OCI-LY1 (cell line): Measurements from ENCODE around the gene ATXN7L1.

Experiments used
- H2AFZ ChIP-seq: fragments of 200-600 bp; sonication (generic), shearing (Covaris generic); 2 replicates; pipeline ENCODE4 v1.6.0; 2014; ENCODE audit warnings: antibody characterized with exemption, mild to moderate bottlenecking, low read length
- H3F3A ChIP-seq: fragments of 200-600 bp; sonication (generic), shearing (Covaris generic); 2 replicates; pipeline ENCODE4 v1.6.0; 2014; ENCODE audit warnings: mild to moderate bottlenecking, antibody characterized with exemption, low read length, moderate library complexity; ENCODE audit not compliant: insufficient read depth
- H3K27ac ChIP-seq: fragments of 200-600 bp; sonication (generic); 2 replicates; pipeline ENCODE4 v1.5.1; 2014; ENCODE audit warnings: low read length, mixed run types, mild to moderate bottlenecking, low read depth; ENCODE audit not compliant: poor library complexity, severe bottlenecking
- H3K27me3 ChIP-seq: fragments of 200-600 bp; sonication (generic); 2 replicates; pipeline ENCODE4 v1.6.0; 2014; ENCODE audit warnings: antibody characterized with exemption, mild to moderate bottlenecking, low read length, moderate library complexity; ENCODE audit not compliant: insufficient read depth
- H3K36me3 ChIP-seq: fragments of 200-600 bp; sonication (generic); 2 replicates; pipeline ENCODE4 v1.6.1; 2014; ENCODE audit warnings: mild to moderate bottlenecking, antibody characterized with exemption, low read length, moderate library complexity, mixed read lengths; ENCODE audit not compliant: insufficient read depth
- H3K4me1 ChIP-seq: fragments of 200-600 bp; sonication (generic); 2 replicates; pipeline ENCODE4 v1.5.1; 2014; ENCODE audit warnings: mild to moderate bottlenecking, low read length, moderate library complexity; ENCODE audit not compliant: insufficient read depth, severe bottlenecking
- H3K4me2 ChIP-seq: fragments of 200-600 bp; sonication (generic), shearing (Covaris generic); 2 replicates; pipeline ENCODE4 v1.6.1; 2014; ENCODE audit warnings: low read length
- H3K4me3 ChIP-seq: fragments of 200-600 bp; sonication (generic); 2 replicates; pipeline ENCODE4 v1.5.1; 2014; ENCODE audit warnings: low read length, low read depth, mild to moderate bottlenecking, mixed read lengths; ENCODE audit not compliant: poor library complexity, severe bottlenecking
- H3K79me2 ChIP-seq: fragments of 200-600 bp; shearing (Covaris generic); 2 replicates; pipeline ENCODE4 v1.6.1; 2016; ENCODE audit warnings: mixed run types, low read length, mixed read lengths; ENCODE audit not compliant: insufficient read depth
- H3K9ac ChIP-seq: fragments of 200-600 bp; sonication (generic), shearing (Covaris generic); 2 replicates; pipeline ENCODE4 v1.6.1; 2014; ENCODE audit warnings: mild to moderate bottlenecking, low read length, mixed read lengths
- H3K9me2 ChIP-seq: fragments of 200-600 bp; sonication (generic), shearing (Covaris generic); 2 replicates; pipeline ENCODE4 v1.6.1; 2014; ENCODE audit warnings: low read depth, mild to moderate bottlenecking, low read length, mixed read lengths
- H3K9me3 ChIP-seq: fragments of 200-600 bp; shearing (Covaris generic); 2 replicates; pipeline ENCODE4 v1.6.1; 2014; ENCODE audit warnings: low read length, mixed read lengths
- H4K20me1 ChIP-seq: fragments of 200-600 bp; sonication (generic), shearing (Covaris generic); 2 replicates; pipeline ENCODE4 v1.6.0; 2016; ENCODE audit warnings: mild to moderate bottlenecking, low read length; ENCODE audit not compliant: insufficient read depth
- CTCF ChIP-seq: fragments of 200-600 bp; sonication (generic), shearing (Covaris generic); IDR thresholded peaks from 2 replicates; pipeline ENCODE4 v1.5.1; 2017; ENCODE audit warnings: mild to moderate bottlenecking, antibody characterized with exemption, low read length, moderate library complexity, mixed read lengths
- EZH2 ChIP-seq: fragments of 200-600 bp; sonication (generic), shearing (Covaris generic); IDR thresholded peaks from 2 replicates; pipeline ENCODE4 v1.8.0; 2017; ENCODE audit warnings: borderline replicate concordance, mixed run types, mild to moderate bottlenecking, antibody characterized with exemption, low read length, moderate library complexity, mixed read lengths

Gene ATXN7L1

DNA sequence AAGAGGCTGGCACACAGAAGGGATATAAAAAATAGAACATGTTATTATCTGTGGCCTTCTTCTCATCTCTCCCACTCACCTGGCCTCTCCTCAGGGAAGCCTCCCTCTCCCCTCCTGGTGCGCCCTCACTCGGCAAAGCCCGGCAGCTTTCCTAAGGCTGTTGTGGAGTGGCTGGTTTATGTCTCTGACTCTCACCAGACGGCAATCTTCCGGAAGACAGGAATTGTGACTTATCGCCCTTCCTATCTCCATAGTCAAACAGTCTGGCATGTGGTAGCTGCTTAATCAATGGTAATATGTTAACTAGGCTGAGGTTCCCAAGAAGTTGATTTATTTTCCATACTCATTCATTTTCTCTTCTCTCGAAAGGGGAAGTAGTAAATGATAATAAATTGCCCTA, 78.7 kb downstream of the ATXN7L1 start:
- Histone ChIP-seq H3K4me1 (no peaks in the 10 kb centered on the region), H3K27ac (no peak overlapping the region), H3F3A (no peaks in the 10 kb centered on the region), H3K27me3 (peaks cover 4% of the 10 kb centered on the region; the same call in 1 of the 2 replicates), H3K4me3 (no peak overlapping the region), H3K79me2 (no peaks in the 10 kb centered on the region), H3K36me3 (no peaks in the 10 kb centered on the region), H3K9ac (no peak overlapping the region), H3K4me2 (no peak overlapping the region), H3K9me3 (no peaks in the 10 kb centered on the region), H3K9me2 (no peaks in the 10 kb centered on the region), H4K20me1 (no peaks in the 10 kb centered on the region), H2AFZ (no peak overlapping the region)
- no peak for TF ChIP-seq CTCF

DNA sequence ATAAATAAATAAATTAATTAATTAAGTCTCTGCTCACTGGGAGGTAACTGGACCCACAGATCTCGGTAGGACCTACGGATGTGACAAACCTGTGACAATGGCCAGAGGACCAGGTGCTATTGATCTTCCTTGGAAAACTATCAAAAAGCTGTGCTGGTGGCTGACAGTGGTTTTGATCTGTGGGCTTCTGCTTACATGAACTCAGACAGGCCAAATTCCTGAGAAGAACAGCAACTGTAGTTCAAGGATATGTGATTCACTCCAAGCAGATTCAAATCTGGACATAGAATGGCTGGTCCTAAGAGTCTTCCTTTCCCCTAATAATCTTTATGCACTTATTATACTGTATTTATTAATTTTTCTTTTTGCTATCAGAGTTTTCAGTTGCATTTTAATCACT, 80.0 kb downstream of the ATXN7L1 start:
- Histone ChIP-seq H3K4me1 (no peaks in the 10 kb centered on the region), H3F3A (no peaks in the 10 kb centered on the region), H2AFZ (no peak overlapping the region), H3K79me2 (no peaks in the 10 kb centered on the region), H3K4me2 (no peak overlapping the region), H3K4me3 (no peak overlapping the region), H3K9me3 (no peaks in the 10 kb centered on the region), H4K20me1 (no peaks in the 10 kb centered on the region), H3K9me2 (no peaks in the 10 kb centered on the region), H3K9ac (no peak overlapping the region), H3K27me3 (peaks cover 4% of the 10 kb centered on the region; the same call in 1 of the 2 replicates), H3K36me3 (no peaks in the 10 kb centered on the region), H3K27ac (no peak overlapping the region)
- no peak for TF ChIP-seq EZH2

DNA sequence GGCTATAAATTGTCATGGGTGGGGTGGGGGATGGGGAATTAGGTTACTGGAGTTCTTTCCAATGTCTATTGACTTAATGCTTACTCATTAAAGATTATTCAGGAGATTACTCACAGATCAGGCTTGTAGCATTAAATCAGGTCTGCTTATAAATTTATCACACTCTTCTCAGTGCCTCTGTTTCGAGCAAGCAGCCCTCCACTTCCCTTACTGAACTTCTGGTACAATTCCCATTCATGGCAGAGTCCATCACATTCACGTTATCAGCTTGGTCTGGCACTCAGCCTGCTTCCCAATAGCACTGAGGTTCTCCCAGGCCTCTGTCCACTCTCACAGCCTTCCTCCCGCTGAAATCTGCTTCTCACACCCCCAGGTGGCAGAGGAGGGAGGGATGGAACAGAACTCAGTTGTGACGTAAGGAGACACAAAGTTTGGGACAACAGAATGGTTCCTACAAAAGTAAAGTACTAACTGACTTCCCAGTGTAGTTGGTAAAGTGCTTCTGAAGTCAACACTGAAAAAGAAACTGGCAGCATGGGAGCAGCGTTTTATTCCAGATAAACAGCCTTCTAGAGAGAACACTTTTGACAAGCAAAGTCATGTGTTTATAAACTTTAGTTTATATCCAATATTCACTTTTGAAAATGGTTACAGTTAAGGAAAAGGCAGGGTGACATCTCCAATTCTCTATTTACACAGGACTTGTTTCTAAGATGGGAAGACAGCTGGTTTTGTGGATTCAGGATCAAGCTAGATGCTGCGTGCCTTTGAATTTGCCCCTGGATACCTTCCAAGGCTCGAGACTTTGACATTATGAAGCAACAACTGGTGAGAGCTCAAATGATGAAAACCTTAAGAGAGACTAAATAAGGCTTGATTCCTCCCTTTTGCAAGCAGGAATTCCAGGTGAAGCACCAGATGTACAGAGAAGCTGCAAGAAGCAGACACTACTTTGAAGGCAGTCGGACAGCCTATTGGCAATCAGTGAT, 81.4 kb downstream of the ATXN7L1 start:
- Histone ChIP-seq H4K20me1 (no peaks in the 10 kb centered on the region), H3K4me1 (no peaks in the 10 kb centered on the region), H3K4me2 (no peak overlapping the region), H3K4me3 (no peak overlapping the region), H3F3A (no peaks in the 10 kb centered on the region), H3K79me2 (no peaks in the 10 kb centered on the region), H3K9ac (no peak overlapping the region), H3K27me3 (peaks cover 4% of the 10 kb centered on the region; the same call in 1 of the 2 replicates), H3K27ac (no peak overlapping the region), H3K9me3 (no peaks in the 10 kb centered on the region), H3K9me2 (no peaks in the 10 kb centered on the region), H2AFZ (no peak overlapping the region), H3K36me3 (no peaks in the 10 kb centered on the region)
- TF ChIP-seq EZH2: no peak
- no peak for TF ChIP-seq CTCF
